ENCODE measurements around the gene PHF1. TPM values are rescaled to one million over a fixed set of nuclear protein-coding genes. Genes with fewer than 3 reads are reported as not detected.

PHF1 gene
- total RNA-seq: 8.1 and 14.1 TPM in 2 replicates

DNA sequence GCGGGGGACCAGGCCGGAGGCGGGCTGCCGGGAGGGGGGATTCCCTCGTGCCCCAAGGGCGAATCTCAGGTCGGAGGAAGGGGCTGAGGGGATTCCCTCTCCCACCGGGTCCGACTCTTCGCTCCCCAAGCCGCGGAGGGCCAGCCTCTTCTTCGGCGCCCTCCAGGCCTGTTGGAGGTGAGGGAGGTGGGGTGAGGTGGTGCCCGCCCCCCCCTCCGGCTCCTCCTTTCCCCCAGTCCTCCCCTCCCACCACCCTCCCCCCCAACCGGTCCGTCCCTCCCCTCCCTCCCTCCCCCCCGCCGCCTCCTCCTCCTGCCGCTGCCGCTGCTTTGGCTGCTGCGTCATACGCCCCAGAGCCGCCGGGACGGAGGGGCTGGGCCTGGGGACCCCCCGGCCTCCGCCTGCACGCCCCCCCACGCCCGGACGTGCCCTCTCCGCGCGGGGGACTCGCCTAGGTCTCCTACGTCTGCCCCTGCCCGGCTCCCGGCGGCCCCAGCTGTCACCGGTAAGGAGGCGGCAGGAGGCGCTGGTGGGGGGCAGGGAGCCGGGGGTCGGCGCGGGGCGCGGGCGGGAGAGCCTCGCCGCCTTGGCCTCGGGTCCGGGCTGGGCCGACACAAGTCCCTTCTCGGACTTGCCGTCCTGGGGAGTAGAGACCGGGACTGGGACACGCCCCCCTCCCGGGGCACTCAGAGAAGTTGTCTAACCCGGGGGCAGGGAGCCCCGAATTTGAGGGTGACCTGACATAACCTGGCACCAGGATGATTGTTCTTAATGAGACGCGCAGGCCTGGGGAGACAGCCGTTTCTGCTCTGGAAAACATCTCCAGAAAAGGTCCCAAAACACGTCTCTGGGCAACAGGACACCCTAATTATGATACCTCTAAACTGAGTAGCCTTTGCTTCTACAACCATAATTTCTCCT lies at the start of gene PHF1:
PHF1 (plus strand) TSS at position 304 of the 921 bp plus-strand sequence. CDS start 1,250 bp downstream, outside the sequence.

GRCh38 chr6:33391278-33391921 lies 19.4 kb upstream of the PHF1 start, which contains the start of gene KIFC1:
TSS of gene KIFC1 (plus strand) at chr6:33391823. CDS start at chr6:33391986, 163 bp downstream.

DNA sequence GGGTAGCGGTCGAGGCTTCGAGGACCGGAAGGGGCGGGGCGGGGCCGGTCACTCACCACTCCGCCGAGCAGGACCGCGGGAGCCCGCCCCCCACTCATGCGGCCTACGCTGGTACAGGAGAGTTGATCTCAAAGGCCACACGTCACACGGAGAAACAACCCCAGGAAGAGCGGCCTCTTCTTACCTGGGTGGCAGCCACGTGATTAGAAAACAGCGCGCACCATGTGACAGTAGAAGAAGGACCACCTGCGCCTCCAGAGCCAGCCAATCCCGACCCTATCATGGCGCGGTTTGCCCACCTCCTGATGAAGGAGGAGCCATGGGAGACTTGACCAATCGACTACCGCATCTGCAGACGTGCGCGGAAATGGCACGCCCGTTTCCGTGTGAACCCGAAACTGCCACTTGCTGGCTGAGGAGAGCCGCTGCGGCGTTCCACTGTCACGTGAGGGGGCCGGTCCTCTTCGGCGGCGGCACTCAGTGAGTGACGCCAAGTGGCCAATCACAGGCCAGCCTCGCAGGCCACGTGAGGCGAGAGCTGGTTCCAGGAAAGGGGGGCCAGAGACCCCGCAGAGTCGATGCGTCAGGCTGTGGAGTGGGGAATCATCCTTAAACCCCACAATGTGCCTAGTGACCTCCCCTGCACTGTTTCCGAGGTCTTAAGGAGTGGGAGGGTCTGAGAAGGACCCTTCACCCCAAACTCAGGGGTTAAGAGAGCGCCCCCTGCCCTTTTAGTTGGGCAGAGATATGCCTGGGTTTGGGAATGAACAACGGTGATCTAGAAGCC lies 7.3 kb downstream of the PHF1 start, which contains the start of gene CUTA:
CUTA (minus strand) TSS at position 205 of the 787 bp plus-strand sequence; CDS start at position 98, 107 bp downstream.

GRCh38 chr6:33419580-33420490 lies 9.0 kb downstream of the PHF1 start, which contains the start of gene SYNGAP1:
TSS of gene SYNGAP1 (plus strand) at chr6:33420065. CDS start at chr6:33420265, 200 bp downstream.

DNA sequence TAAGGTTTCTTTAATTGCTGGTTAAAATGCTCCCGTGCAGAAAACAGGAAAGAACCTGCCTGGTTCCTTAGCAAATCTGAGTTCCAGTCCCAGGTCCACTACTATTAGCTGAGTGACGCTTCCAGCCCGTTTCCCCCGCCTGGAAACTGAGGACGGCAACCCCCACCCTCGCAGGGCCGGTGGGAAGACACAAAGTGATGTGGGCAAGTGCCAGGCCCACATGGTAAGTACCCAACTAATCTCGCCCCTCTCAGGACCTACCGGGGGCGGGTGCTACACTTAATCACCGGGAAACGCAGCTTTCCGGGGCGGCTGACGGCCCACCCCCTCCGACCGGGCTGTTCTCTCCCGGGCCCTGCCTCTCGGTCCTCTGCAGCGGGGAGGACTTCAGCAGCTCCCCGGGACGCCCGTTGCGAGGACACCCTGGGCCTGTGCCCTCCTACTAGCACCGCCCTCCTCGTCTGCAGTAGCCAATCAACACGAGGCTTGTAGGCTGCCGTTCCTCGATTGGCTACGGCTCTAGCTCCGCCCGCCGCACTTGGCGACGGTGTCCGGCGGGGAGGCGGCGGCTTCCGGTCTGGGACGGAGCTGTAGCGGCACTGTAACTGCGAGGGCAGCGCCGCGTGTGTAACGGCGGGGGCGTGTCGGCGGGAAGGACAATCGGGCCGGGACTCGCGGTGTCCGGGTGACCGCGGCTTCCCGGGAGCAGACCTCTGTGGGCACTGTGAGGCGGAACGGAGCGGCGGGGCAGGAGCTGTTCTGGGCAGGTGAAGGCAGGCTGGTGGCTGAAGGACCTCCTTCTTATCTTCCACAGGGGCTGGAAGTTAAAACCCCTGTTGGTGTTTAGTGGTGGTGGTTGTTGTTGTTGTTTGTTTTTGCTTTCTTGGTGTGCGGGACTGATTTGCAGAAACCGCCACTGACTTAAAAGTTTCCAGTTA lies 43.5 kb downstream of the PHF1 start, which contains the start of gene ZBTB9:
ZBTB9 (plus strand) TSS at position 568 of the 938 bp plus-strand sequence. CDS start 525 bp downstream, outside the sequence.

Small RNA genes within 50 kb of the gene (small RNA-seq; reads per million reads assigned to genes)
- gene RPL35AP4 (not detected), gene ZBTB9 (not detected)

Other genes starting within 250 kb of the PHF1 start
- under 0.01 and 0.20 TPM in 2 replicates for gene COL11A2, start 218.5 kb upstream of the PHF1 start, total RNA-seq
- 17.6 and 20.5 TPM in 2 replicates for gene RXRB, start 210.3 kb upstream of the PHF1 start, total RNA-seq
- gene SLC39A7, start 210.1 kb upstream of the PHF1 start, total RNA-seq: 51.8 and 71.0 TPM in 2 replicates
- gene HSD17B8, start 206.4 kb upstream of the PHF1 start, total RNA-seq: 5.3 and 7.0 TPM in 2 replicates
- gene RING1, start 202.5 kb upstream of the PHF1 start, total RNA-seq: 21.7 and 24.2 TPM in 2 replicates
- gene VPS52, start 139.1 kb upstream of the PHF1 start, total RNA-seq: 31.6 and 39.5 TPM in 2 replicates
- 2,332 and 5,287 TPM in 2 replicates for gene RPS18, start 138.9 kb upstream of the PHF1 start, total RNA-seq
- 1.1 and 2.5 TPM in 2 replicates for gene B3GALT4, start 133.9 kb upstream of the PHF1 start, total RNA-seq
- gene WDR46, start 121.8 kb upstream of the PHF1 start, total RNA-seq: 90.0 and 92.3 TPM in 2 replicates
- gene PFDN6, start 121.4 kb upstream of the PHF1 start, total RNA-seq: 38.5 and 40.4 TPM in 2 replicates
- 16.9 and 19.2 TPM in 2 replicates for gene RGL2, start 112.1 kb upstream of the PHF1 start, total RNA-seq
- 68.8 and 73.9 TPM in 2 replicates for gene TAPBP, start 96.9 kb upstream of the PHF1 start, total RNA-seq
- gene ZBTB22, start 93.3 kb upstream of the PHF1 start, total RNA-seq: 8.5 and 11.3 TPM in 2 replicates
- gene DAXX, start 88.1 kb upstream of the PHF1 start, total RNA-seq: 39.7 and 50.6 TPM in 2 replicates
- gene KIFC1, start 19.2 kb upstream of the PHF1 start, total RNA-seq: 33.1 and 58.1 TPM in 2 replicates
- 70.2 and 82.3 TPM in 2 replicates for gene CUTA, start 7.1 kb downstream of the PHF1 start, total RNA-seq
- 6.1 and 6.2 TPM in 2 replicates for gene SYNGAP1, start 9.1 kb downstream of the PHF1 start, total RNA-seq
- 4.0 and 6.1 TPM in 2 replicates for gene ZBTB9, start 43.6 kb downstream of the PHF1 start, total RNA-seq
- gene BAK1, start 169.3 kb downstream of the PHF1 start, total RNA-seq: 10.3 and 15.2 TPM in 2 replicates
- 66.1 and 103 TPM in 2 replicates for gene ITPR3, start 210.3 kb downstream of the PHF1 start, total RNA-seq

Data from subcutaneous preadipocyte (primary cell).